Duodenal mucosa (tissue), 2 donors: ENCODE measurements around the gene PACSIN2.

Experiments used
- H3K27ac ChIP-seq: one replicate; pipeline ENCODE4 v1.7.0; 2013; ENCODE audit warnings: low read depth, low read length
- H3K27me3 ChIP-seq, 2 donors: one replicate each; pipeline ENCODE4 v1.7.0; 2013; ENCODE audit warnings: low read length in 2 of 2, control low read depth in 1 of 2; ENCODE audit not compliant: insufficient read depth in 2 of 2, control insufficient read depth in 1 of 2
- H3K36me3 ChIP-seq, 2 donors: one replicate each; pipeline ENCODE4 v1.7.0; 2013; ENCODE audit warnings: low read length in 2 of 2, control low read depth in 1 of 2; ENCODE audit not compliant: insufficient read depth in 2 of 2, control insufficient read depth in 1 of 2
- H3K4me1 ChIP-seq, 2 donors: one replicate each; pipeline ENCODE4 v1.7.0; 2013; ENCODE audit warnings: low read length in 2 of 2, control low read depth in 1 of 2; ENCODE audit not compliant: insufficient read depth in 2 of 2, control insufficient read depth in 1 of 2
- H3K4me3 ChIP-seq, 2 donors: one replicate each; pipeline ENCODE4 v1.7.0; 2013; ENCODE audit warnings: low read length in 2 of 2, low read depth in 1 of 2
- H3K9ac ChIP-seq, 2 donors: one replicate each; pipeline ENCODE4 v1.7.0; 2013; ENCODE audit warnings: low read length in 2 of 2, low read depth in 1 of 2
- H3K9me3 ChIP-seq, 2 donors: one replicate each; pipeline ENCODE4 v1.7.0; 2013; ENCODE audit warnings: low read length in 2 of 2, control low read depth in 1 of 2; ENCODE audit not compliant: control insufficient read depth in 1 of 2

Gene PACSIN2

GRCh38 chr22:42820045-42820763, 194.7 kb downstream of the PACSIN2 start:
- Histone ChIP-seq H3K36me3 (peaks cover 12 to 43% of the 10 kb centered on the region in 2 donors), H3K9ac (no peak overlapping the region), H3K4me1 (peaks cover 0 to 5% of the 10 kb centered on the region in 2 donors), H3K9me3 (peaks cover 0 to 2% of the 10 kb centered on the region in 2 donors), H3K27me3 (no peaks in the 10 kb centered on the region), H3K27ac (no peak overlapping the region), H3K4me3 (no peak overlapping the region)
